Esophagus squamous epithelium (tissue), 5 donors: ENCODE results near the gene SH3PXD2A. TPM values are rescaled to one million over a fixed set of nuclear protein-coding genes. Genes with fewer than 3 reads are reported as not detected.

ENCODE experiments used
- DNase-seq: peaks from one replicate; lab custom pipeline; 2025; lab: John Stamatoyannopoulos, UW
- H3K27ac ChIP-seq, 4 donors: fragments of 200-600 bp; sonication (generic); one replicate each; pipeline ENCODE4 v1.5.1; 2016 to 2019; ENCODE audit warnings: mild to moderate bottlenecking in 1 of 4
- H3K27me3 ChIP-seq, 4 donors: fragments of 200-600 bp; sonication (generic); 1 replicate in 3 of 4; 2 replicates in 1 of 4; pipeline versions ENCODE4 v1.5.1 to v1.6.0; 2017 to 2021; ENCODE audit warnings: antibody characterized with exemption in 1 of 4
- H3K36me3 ChIP-seq, 3 donors: fragments of 200-600 bp; sonication (generic); one replicate each; pipeline ENCODE4 v1.5.1; 2016 to 2019
- H3K4me1 ChIP-seq, 3 donors: fragments of 200-600 bp; sonication (generic); one replicate each; pipeline ENCODE4 v1.5.1; 2017 to 2019
- H3K4me3 ChIP-seq, 4 donors: fragments of 200-600 bp; sonication (generic); 1 replicate in 3 of 4; 2 replicates in 1 of 4; pipeline ENCODE4 v1.5.1; 2016 to 2019; ENCODE audit warnings: mild to moderate bottlenecking in 2 of 4, moderate library complexity in 1 of 4
- H3K9me3 ChIP-seq, 3 donors: fragments of 200-600 bp; sonication (generic); one replicate each; pipeline ENCODE4 v1.5.1; 2016 to 2019
- POLR2A ChIP-seq, 4 donors: fragments of 450-650 bp; IDR thresholded peaks; one replicate each; pipeline ENCODE4 v1.6.1; 2017; ENCODE audit warnings: antibody characterized with exemption in 4 of 4, mild to moderate bottlenecking in 4 of 4, moderate library complexity in 3 of 4
- WGBS, 2 donors: methylation state at CpG; one replicate each; pipeline ENCODE4 v1.1.5; 2018; 5-methylcytosine and 5-hydroxymethylcytosine counted together
- intact Hi-C: fragments of 100-400 bp; cut with DNase I; formaldehyde crosslinking; loops from one replicate; pipeline ENCODE4 v1.15.0; 2022
- total RNA-seq, 4 donors: library from RNA; depleted of rRNA; stranded (reverse); fragments of >200 nt; gene quantifications; one replicate each; pipeline ENCODE4 v1.1.0, GENCODE V29; 2016
- TF ChIP-seq, protein P1 (sequence below), 6 experiments: fragments of 450-650 bp in 4 of 6; fragments of 200-600 bp in 2 of 6; sonication (generic) in 2 of 6; IDR thresholded peaks; one replicate each; pipeline ENCODE4 v1.5.1; 2016 to 2019; ENCODE audit warnings: antibody characterized with exemption in 6 of 6, mild to moderate bottlenecking in 4 of 6, moderate library complexity in 4 of 6
- donor health status: DM: yes; HTN: yes; CAD: no.

SH3PXD2A gene
- total RNA-seq, 4 donors from 2014 or later, result 25.1 to 57.8 (median 42.7) TPM

DNA sequence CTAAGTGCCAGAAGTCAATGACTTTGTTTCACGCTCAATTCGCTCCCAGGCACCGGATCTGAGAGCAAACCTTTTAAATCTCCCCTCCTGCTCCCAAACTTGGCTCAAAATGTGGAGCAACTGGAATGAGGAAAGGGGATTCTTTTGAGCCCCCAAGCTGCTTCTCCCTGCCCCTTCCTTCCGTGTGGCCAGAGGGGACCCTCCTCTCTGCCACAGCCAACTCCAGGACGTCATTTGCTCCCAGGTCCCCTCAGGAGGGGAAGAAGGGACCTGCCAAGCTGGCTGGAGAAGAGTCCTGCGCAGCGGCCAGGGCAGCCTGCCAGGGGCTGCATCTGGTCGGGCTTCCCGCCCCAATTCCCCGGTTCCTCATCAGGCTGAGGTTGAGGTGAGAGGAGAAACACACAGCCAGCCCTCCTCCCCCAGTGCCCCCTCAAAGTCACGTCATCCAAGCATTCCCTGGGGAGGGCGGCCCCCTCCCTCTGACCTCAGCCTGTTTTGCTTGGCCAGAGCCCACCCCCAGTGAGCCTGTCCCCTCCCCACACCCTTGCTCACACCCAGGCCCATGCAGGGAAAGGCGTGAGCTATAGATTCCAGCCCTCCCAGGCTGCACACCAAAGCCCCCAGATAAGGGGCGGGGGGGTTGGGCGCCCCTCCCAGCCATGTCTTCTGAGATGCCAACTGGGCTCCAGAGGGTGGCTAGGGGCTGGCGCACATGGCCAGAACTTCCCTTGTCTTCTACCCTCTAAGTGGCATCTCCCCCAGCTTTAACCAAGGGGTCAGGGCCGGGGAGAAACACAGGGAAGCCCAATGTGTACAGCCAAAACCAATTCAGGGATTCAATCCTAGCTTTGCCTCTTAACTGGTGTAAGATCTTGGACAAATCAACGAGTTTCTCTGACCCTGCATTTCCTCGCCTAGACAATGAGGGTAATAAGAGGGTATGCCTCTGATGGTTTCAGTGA, 35.0 kb downstream of the SH3PXD2A start:
- Histone ChIP-seq H3K27me3 (no peaks in the 10 kb centered on the region), H3K4me1 (peaks cover 22 to 79% (median 32%) of the 10 kb centered on the region in 3 donors), H3K36me3 (no peaks in the 10 kb centered on the region), H3K27ac (peak overlapping the region in 3 of 4 donors; percentile 50 to 62 (median 60)), H3K9me3 (no peaks in the 10 kb centered on the region), H3K4me3 (peak overlapping the region in 1 of 4 donors; percentile 46)
- WGBS, 2 donors, result 23 to 37% methylated on average over 7 to 13 of the region's 19 CpGs
- intact Hi-C loops, result no loop called here
- no peak for DNase-seq
- no peak for TF ChIP-seq POLR2A (IDR thresholded peaks at IDR 0.05)
- TF ChIP-seq, protein P1, sequence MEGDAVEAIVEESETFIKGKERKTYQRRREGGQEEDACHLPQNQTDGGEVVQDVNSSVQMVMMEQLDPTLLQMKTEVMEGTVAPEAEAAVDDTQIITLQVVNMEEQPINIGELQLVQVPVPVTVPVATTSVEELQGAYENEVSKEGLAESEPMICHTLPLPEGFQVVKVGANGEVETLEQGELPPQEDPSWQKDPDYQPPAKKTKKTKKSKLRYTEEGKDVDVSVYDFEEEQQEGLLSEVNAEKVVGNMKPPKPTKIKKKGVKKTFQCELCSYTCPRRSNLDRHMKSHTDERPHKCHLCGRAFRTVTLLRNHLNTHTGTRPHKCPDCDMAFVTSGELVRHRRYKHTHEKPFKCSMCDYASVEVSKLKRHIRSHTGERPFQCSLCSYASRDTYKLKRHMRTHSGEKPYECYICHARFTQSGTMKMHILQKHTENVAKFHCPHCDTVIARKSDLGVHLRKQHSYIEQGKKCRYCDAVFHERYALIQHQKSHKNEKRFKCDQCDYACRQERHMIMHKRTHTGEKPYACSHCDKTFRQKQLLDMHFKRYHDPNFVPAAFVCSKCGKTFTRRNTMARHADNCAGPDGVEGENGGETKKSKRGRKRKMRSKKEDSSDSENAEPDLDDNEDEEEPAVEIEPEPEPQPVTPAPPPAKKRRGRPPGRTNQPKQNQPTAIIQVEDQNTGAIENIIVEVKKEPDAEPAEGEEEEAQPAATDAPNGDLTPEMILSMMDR (IDR thresholded peaks at IDR 0.05), result no peak

- peak overlapping the region in 2 of 4 donors; percentile 60 to 62 for H3K27ac ChIP-seq
- no peaks in the 10 kb centered on the region for H3K9me3 ChIP-seq
- intact Hi-C loops, result no loop called here
- peaks cover 22 to 74% (median 32%) of the 10 kb centered on the region in 3 donors for H3K4me1 ChIP-seq
- no peak overlapping the region for H3K4me3 ChIP-seq
- 63 to 71% methylated on average over 7 of the region's 7 CpGs for WGBS, 2 donors
- H3K36me3 ChIP-seq, result no peaks in the 10 kb centered on the region
- H3K27me3 ChIP-seq, result no peaks in the 10 kb centered on the region
- DNase-seq, result no peak
- no peak for TF ChIP-seq POLR2A (IDR thresholded peaks at IDR 0.05)
- TF ChIP-seq, protein P1 (IDR thresholded peaks at IDR 0.05), result no peak
Measured at GRCh38 chr10:103819493-103819892, 35.9 kb downstream of the SH3PXD2A start.

DNA sequence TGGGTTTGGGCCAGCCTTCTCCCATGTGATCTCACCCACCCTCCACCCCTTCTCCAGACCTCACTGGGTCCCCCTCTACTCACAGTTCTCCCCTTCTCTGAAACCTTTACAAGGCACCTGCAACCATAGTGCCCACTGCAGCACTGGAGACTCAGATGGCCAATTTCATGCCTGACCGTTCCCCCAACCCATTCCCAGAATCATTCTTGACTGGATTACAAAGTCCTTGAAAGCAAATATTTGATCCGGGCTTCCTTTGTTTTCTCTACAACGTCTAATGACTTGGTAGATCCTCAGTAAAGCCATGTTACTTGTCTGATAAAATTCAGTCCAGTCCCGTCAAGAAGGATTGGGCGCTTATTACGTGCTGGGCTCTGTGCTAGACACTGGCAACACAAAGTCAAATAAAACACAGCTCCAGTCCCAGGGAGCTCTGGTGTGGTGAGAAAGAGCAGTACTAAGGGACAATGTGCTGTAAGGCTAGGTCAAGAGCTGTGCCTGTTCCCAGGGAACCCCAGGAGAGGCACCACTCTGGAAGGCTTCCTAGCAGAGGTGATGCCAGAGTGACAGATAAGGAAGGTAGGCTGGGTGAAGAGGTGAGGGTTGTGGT, 36.5 kb downstream of the SH3PXD2A start:
- no peak for TF ChIP-seq POLR2A (IDR thresholded peaks at IDR 0.05)
- TF ChIP-seq, protein P1 (IDR thresholded peaks at IDR 0.05), result no peak
- intact Hi-C loops, result no loop called here
- Histone ChIP-seq H3K27ac (peak overlapping the region in 1 of 4 donors; percentile 8), H3K4me1 (peaks cover 16 to 73% (median 28%) of the 10 kb centered on the region in 3 donors), H3K4me3 (no peak overlapping the region), H3K9me3 (no peaks in the 10 kb centered on the region), H3K27me3 (no peaks in the 10 kb centered on the region), H3K36me3 (no peaks in the 10 kb centered on the region)
- 71 to 77% methylated on average over 6 of the region's 6 CpGs for WGBS, 2 donors
- DNase-seq, result no peak

- no peaks in the 10 kb centered on the region for H3K9me3 ChIP-seq
- H3K27me3 ChIP-seq, result no peaks in the 10 kb centered on the region
- intact Hi-C loops, result no loop called here
- H3K27ac ChIP-seq, result peak overlapping the region in 1 of 4 donors; percentile 8
- 50 to 64% methylated on average over 1 to 3 of the region's 3 CpGs for WGBS, 2 donors
- peaks cover 14 to 65% (median 25%) of the 10 kb centered on the region in 3 donors for H3K4me1 ChIP-seq
- TF ChIP-seq, protein P1 (IDR thresholded peaks at IDR 0.05), result no peak
- no peak for TF ChIP-seq POLR2A (IDR thresholded peaks at IDR 0.05)
- no peaks in the 10 kb centered on the region for H3K36me3 ChIP-seq
- DNase-seq, result no peak
- no peak overlapping the region for H3K4me3 ChIP-seq
Measured at GRCh38 chr10:103818105-103818504, 37.3 kb downstream of the SH3PXD2A start.

GRCh38 chr10:103816431-103816830, 38.9 kb downstream of the SH3PXD2A start:
- H3K4me1 ChIP-seq, result peaks cover 17 to 61% (median 21%) of the 10 kb centered on the region in 3 donors
- no peak for TF ChIP-seq POLR2A (IDR thresholded peaks at IDR 0.05)
- TF ChIP-seq, protein P1 (IDR thresholded peaks at IDR 0.05), result no peak
- no peaks in the 10 kb centered on the region for H3K27me3 ChIP-seq
- DNase-seq, result no peak
- no peaks in the 10 kb centered on the region for H3K9me3 ChIP-seq
- no peak overlapping the region for H3K4me3 ChIP-seq
- no peaks in the 10 kb centered on the region for H3K36me3 ChIP-seq
- intact Hi-C loops, result no loop called here
- 40 to 58% methylated on average over 6 of the region's 6 CpGs for WGBS, 2 donors
- H3K27ac ChIP-seq, result peak overlapping the region in 1 of 4 donors; percentile 21
